Peyer's patch (tissue), 4 donors: ENCODE measurements around the gene HARS1.

ENCODE experiments used
- POLR2A ChIP-seq, 2 donors: fragments of 450-650 bp; IDR thresholded peaks; one replicate each; pipeline ENCODE4 v1.5.1; 2017; ENCODE audit warnings: antibody characterized with exemption in 2 of 2, mild to moderate bottlenecking in 2 of 2, moderate library complexity in 2 of 2
- TF ChIP-seq, protein P1 (sequence below), 6 experiments: fragments of 450-650 bp in 4 of 6; fragments of 200-600 bp in 2 of 6; sonication (generic) in 1 of 6; IDR thresholded peaks; one replicate each; pipeline ENCODE4 v1.5.1; 2017 to 2019; ENCODE audit warnings: antibody characterized with exemption in 6 of 6, mild to moderate bottlenecking in 3 of 6, moderate library complexity in 1 of 6

DNA sequence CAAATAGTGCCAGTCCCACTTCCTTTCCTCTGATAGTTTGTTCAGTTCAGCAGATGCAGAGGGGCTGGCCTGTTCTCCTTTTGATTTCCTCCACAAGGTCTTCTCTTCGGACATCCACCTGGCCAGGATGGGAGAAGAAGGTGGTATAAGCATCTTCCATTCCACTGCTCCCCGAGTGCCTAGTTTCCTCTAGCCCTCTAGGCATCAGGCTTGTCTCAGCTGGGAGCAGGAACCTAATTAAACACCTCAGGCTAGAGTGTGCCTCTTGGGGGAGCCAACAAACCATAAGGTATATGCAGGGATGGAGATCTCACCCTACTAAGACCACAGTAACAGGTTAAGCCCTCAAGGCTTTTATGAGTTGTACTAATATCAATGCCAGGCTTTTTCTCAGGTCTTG lies 17.0 kb downstream of the HARS1 start:
- TF ChIP-seq POLR2A (IDR thresholded peaks at IDR 0.05) = no peak
- TF ChIP-seq, protein P1, sequence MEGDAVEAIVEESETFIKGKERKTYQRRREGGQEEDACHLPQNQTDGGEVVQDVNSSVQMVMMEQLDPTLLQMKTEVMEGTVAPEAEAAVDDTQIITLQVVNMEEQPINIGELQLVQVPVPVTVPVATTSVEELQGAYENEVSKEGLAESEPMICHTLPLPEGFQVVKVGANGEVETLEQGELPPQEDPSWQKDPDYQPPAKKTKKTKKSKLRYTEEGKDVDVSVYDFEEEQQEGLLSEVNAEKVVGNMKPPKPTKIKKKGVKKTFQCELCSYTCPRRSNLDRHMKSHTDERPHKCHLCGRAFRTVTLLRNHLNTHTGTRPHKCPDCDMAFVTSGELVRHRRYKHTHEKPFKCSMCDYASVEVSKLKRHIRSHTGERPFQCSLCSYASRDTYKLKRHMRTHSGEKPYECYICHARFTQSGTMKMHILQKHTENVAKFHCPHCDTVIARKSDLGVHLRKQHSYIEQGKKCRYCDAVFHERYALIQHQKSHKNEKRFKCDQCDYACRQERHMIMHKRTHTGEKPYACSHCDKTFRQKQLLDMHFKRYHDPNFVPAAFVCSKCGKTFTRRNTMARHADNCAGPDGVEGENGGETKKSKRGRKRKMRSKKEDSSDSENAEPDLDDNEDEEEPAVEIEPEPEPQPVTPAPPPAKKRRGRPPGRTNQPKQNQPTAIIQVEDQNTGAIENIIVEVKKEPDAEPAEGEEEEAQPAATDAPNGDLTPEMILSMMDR (IDR thresholded peaks at IDR 0.05) = no peak
